Measurements from ENCODE around the gene DACT2. TPM values are rescaled to one million over a fixed set of nuclear protein-coding genes. Genes with fewer than 3 reads are reported as not detected.
"Not testable (repeated sequence)": the region's sequence is repeated elsewhere in the genome, so short reads cannot be mapped to it uniquely, and the experiment has no call there.

The DACT2 gene
- total RNA-seq, 2 donors from 2014 or later = 4.9 to 5.4 TPM

DNA sequence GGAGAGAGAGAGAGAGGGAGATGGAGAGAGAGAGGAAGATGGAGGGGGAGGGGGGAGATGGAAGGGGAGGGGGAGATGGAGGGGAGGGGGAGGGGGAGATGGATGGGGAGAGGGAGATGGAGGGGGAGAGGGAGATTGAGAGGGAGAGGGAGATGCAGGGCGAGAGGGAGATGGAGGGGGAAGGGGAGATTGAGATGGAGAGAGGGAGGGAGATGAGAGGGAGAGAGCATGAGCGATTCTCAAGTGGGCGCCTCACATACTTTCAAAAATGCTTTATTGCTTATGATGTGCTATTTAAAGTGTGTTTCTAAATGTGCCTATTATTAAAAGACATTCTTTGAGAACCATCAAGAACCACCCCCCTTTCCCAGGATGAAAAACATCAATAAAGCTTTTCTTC is 43.7 kb upstream of the DACT2 start:
- no peaks in the 10 kb centered on the region for H3K36me3 ChIP-seq (replicated peaks in 1 of 2; ENCODE audit: insufficient read depth in 1 of 2, low read depth in 2 of 2)
- no peaks in the 10 kb centered on the region for H3K4me1 ChIP-seq
- ATAC-seq = no peak
- H3K27ac ChIP-seq = no peak overlapping the region
- H3K4me3 ChIP-seq = no peak overlapping the region
- no peaks in the 10 kb centered on the region for H3K9me3 ChIP-seq
- WGBS, 2 donors = 58 to 64% methylated on average over 3 of the region's 3 CpGs
- DNase-seq = no peak
- intact Hi-C loops (cut with DNase I) = no loop called here
- no peaks in the 10 kb centered on the region for H3K27me3 ChIP-seq
- TF ChIP-seq POLR2A (IDR thresholded peaks at IDR 0.05) = no peak
- TF ChIP-seq, protein P1, sequence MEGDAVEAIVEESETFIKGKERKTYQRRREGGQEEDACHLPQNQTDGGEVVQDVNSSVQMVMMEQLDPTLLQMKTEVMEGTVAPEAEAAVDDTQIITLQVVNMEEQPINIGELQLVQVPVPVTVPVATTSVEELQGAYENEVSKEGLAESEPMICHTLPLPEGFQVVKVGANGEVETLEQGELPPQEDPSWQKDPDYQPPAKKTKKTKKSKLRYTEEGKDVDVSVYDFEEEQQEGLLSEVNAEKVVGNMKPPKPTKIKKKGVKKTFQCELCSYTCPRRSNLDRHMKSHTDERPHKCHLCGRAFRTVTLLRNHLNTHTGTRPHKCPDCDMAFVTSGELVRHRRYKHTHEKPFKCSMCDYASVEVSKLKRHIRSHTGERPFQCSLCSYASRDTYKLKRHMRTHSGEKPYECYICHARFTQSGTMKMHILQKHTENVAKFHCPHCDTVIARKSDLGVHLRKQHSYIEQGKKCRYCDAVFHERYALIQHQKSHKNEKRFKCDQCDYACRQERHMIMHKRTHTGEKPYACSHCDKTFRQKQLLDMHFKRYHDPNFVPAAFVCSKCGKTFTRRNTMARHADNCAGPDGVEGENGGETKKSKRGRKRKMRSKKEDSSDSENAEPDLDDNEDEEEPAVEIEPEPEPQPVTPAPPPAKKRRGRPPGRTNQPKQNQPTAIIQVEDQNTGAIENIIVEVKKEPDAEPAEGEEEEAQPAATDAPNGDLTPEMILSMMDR (IDR thresholded peaks at IDR 0.05) = no peak

DNA sequence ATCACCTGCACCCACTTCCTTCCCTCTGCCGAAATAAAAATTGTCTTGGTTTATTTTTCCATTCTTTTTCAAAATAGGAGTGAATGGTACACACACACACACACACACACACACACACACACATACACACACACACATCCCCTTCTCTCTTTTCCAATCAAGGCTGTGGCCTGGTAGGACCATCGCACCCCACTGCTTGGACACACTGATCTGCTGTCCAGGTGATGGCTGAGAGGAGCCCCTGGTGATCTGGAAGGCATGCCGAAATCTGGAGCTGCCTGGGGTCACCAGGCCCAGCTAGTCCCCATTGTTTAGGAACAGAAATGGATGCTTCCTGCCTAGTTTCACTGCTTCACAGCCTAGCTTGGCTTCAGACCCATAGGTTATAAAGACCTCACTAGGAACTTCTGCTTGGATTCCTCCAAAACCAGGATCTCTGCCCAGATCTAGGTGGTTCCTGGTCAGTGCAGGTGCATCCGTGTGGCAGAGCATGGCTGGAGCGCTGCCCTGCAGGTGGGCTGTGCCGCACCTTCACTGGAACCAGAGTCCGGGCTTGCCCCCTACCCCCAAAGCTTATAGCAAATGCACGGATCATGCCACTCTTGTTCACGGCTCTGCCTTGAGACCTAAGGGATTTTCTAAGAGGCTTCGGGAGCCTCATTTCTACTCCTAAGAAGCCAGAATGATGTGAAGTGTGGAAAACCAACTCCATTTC is 42.9 kb upstream of the DACT2 start:
- intact Hi-C loops (cut with DNase I) = no loop called here
- no peaks in the 10 kb centered on the region for H3K9me3 ChIP-seq
- no peak for TF ChIP-seq POLR2A (IDR thresholded peaks at IDR 0.05)
- TF ChIP-seq, protein P1 (IDR thresholded peaks at IDR 0.05) = no peak
- DNase-seq (peak in 1 of 4 donors; percentile 8), ATAC-seq (no peak)
- WGBS, 2 donors = 79 to 89% methylated on average over 8 to 10 of the region's 10 CpGs
- H3K27ac ChIP-seq = no peak overlapping the region
- H3K27me3 ChIP-seq = no peaks in the 10 kb centered on the region
- no peaks in the 10 kb centered on the region for H3K4me1 ChIP-seq
- no peak overlapping the region for H3K4me3 ChIP-seq
- no peaks in the 10 kb centered on the region for H3K36me3 ChIP-seq (replicated peaks in 1 of 2; ENCODE audit: insufficient read depth in 1 of 2, low read depth in 2 of 2)

DNA sequence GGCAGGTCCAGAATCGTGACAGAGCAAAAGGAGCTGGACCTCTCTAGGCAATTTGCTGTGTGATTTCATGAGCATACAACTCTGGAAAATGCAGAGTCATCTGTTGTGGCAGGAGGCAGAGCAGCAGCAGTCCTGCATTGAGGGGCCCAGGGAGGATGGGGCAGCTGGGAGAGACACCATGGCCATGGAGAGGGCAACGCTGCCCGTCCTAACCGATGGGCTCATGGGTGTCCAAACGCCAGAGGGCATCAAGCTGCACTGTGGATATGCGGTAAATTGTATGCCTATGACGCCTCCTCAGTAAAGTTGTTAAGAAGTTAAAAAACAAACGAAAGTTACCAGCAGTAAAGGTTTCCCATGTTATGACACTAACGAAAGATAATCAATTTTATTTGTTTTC is 42.2 kb upstream of the DACT2 start:
- peak in 1 of 4 donors; percentile 4 for DNase-seq

DNA sequence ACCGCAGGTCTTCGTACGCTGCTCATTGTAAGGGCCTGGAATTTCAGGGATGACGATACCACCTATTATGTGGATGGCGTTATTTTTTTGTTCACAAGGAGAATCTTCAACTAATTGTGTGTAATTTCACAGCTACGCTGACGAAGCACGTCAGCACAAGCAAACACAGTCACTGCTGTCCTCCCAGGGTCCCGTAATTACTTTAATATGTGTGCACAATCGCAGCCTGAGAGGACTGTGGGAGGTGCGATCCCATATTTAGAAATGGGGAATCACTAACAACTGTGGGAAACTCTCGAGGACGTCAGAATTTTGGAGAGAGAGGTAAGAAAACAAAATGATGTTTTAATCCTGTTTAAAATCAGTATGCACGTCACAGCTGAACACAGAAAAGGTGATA is 40.2 kb upstream of the DACT2 start:
- 64 to 71% methylated on average over 14 of the region's 14 CpGs for WGBS, 2 donors
- H3K27me3 ChIP-seq = no peaks in the 10 kb centered on the region
- no peaks in the 10 kb centered on the region for H3K4me1 ChIP-seq
- intact Hi-C loops (cut with DNase I) = loop anchor here (10.0 kb wide), 1 partner anchor 205 kb away; no protein-coding TSS in a partner anchor
- no peaks in the 10 kb centered on the region for H3K36me3 ChIP-seq (replicated peaks in 1 of 2; ENCODE audit: insufficient read depth in 1 of 2, low read depth in 2 of 2)
- no peak for TF ChIP-seq POLR2A (IDR thresholded peaks at IDR 0.05)
- TF ChIP-seq, protein P1 (IDR thresholded peaks at IDR 0.05) = no peak
- no peaks in the 10 kb centered on the region for H3K9me3 ChIP-seq
- ATAC-seq = no peak
- H3K4me3 ChIP-seq = no peak overlapping the region
- no peak overlapping the region for H3K27ac ChIP-seq
- no peak for DNase-seq

More for the DNA sequence above, 42.2 kb upstream of the DACT2 start:
- Histone ChIP-seq H3K4me1 (no peaks in the 10 kb centered on the region), H3K27me3 (no peaks in the 10 kb centered on the region), H3K9me3 (no peaks in the 10 kb centered on the region), H3K27ac (no peak overlapping the region), H3K36me3 (replicated peaks in 1 of 2; ENCODE audit: insufficient read depth in 1 of 2, low read depth in 2 of 2) (no peaks in the 10 kb centered on the region), H3K4me3 (no peak overlapping the region)
- intact Hi-C loops (cut with DNase I) = no loop called here
- 82 to 85% methylated on average over 9 of the region's 9 CpGs for WGBS, 2 donors
- no peak for ATAC-seq
- no peak for TF ChIP-seq POLR2A (IDR thresholded peaks at IDR 0.05)

DNA sequence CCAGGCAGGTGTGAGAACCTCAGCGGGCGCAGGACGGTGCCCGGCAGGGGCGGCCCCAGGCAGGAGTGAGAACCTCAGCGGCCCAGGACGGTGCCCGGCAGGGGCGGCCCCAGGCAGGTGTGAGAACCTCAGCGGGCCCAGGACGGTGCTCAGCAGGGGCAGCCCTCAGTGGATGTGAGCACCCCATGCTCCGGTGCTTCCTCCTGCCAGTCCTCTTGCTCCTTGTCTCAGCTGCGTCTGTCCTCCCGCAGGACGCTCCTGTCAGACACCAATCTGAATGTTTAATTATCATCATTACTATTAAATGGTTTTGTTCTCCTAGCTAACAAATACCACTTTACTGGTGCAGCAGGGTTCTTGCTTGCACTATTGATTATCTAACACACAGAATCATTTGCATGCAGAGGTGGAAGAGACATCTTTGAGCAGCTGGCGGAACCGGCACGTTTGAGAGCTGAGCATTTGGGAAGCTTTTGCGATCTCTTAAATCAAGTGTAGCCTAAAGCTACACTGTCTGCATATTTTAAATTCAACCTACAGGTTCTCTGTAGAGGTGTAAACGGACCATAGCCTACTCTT is 39.4 kb upstream of the DACT2 start:
- Histone ChIP-seq H3K36me3 (replicated peaks in 1 of 2; ENCODE audit: insufficient read depth in 1 of 2, low read depth in 2 of 2) (no peaks in the 10 kb centered on the region), H3K9me3 (no peaks in the 10 kb centered on the region), H3K4me3 (no peak overlapping the region), H3K4me1 (no peaks in the 10 kb centered on the region), H3K27ac (no peak overlapping the region), H3K27me3 (no peaks in the 10 kb centered on the region)
- DNase-seq = no peak
- intact Hi-C loops (cut with DNase I) = loop anchor here (10.0 kb wide), 1 partner anchor 204 kb away; no protein-coding TSS in a partner anchor
- TF ChIP-seq POLR2A (IDR thresholded peaks at IDR 0.05) = no peak
- no peak for ATAC-seq
- WGBS, 2 donors = 74 to 78% methylated on average over 10 to 11 of the region's 20 CpGs

DNA sequence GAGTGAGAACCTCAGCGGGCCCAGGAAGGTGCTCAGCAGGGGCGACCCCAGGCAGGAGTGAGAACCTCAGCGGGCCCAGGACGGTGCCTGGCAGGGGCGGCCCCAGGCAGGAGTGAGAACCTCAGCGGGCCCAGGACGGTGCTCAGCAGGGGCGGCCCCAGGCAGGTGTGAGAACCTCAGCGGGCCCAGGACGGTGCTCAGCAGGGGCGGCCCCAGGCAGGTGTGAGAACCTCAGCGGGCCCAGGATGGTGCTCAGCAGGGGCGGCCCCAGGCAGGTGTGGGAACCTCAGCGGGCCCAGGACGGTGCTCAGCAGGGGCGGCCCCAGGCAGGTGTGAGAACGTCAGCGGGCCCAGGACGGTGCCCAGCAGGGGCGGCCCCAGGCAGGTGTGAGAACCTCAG is 37.3 kb upstream of the DACT2 start:
- ATAC-seq; H3K27me3 ChIP-seq; H3K4me1 ChIP-seq; H3K27ac ChIP-seq; DNase-seq; H3K9me3 ChIP-seq; H3K36me3 ChIP-seq (replicated peaks in 1 of 2; ENCODE audit: insufficient read depth in 1 of 2, low read depth in 2 of 2); H3K4me3 ChIP-seq: not testable (repeated sequence)
- intact Hi-C loops (cut with DNase I) = loop anchor here (10.0 kb wide), 1 partner anchor 202 kb away; no protein-coding TSS in a partner anchor
- WGBS, 2 donors = 79% methylated on average over 18 of the region's 20 CpGs; no CpG with 5 or more reads in 1 of the 2 donors

Data from body of pancreas (tissue), 4 donors.